ENCODE data around the gene EYA3.

The EYA3 gene, protein sequence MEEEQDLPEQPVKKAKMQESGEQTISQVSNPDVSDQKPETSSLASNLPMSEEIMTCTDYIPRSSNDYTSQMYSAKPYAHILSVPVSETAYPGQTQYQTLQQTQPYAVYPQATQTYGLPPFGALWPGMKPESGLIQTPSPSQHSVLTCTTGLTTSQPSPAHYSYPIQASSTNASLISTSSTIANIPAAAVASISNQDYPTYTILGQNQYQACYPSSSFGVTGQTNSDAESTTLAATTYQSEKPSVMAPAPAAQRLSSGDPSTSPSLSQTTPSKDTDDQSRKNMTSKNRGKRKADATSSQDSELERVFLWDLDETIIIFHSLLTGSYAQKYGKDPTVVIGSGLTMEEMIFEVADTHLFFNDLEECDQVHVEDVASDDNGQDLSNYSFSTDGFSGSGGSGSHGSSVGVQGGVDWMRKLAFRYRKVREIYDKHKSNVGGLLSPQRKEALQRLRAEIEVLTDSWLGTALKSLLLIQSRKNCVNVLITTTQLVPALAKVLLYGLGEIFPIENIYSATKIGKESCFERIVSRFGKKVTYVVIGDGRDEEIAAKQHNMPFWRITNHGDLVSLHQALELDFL

DNA sequence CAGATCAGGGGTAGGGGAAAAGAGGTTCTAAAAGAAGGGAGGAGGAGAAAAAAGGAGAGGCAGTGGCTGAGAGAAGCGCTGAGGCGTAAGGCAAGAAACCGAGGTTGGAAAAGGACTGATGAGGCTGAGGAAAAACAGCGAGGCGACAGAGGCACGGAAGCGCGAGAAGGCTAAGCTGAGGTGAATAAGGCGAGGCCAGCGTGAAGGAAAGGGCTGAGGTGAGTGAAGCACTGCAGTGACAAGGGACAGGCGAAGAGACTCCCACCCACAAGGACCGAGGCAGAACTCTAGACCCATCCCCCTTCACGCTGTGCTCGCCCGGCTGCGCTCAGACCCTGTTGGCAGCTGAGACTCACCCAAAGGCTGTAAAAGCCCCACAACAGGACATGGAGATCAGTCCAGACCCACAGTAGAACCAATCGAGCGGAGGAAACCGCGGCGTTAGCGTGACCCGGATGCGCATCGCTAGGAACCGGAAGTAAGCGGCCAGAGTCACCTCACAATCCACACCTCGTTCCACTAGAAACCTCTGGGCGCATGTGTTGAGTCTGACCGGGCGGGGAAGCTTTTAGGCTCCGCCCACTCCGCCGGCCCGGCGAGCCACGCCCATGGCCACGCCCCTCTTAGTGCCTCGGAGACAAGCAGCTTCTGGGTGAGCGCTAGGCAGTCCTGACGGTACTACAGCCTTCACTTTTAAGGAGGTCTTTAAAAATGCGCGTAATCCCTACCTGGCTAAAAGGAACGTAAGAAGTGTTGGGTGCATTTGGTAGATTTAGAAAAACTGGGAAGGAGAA is at the start of gene EYA3:
EYA3 (minus strand) TSS at position 443 of the 794 bp plus-strand sequence. CDS start 30,584 bp downstream, outside the sequence.
- DNase-seq = peak; percentile 100

GRCh38 chr1:28136922-28137613 is 48.7 kb upstream of the EYA3 start:
- DNase-seq = no peak

- no peak for DNase-seq
Measured at GRCh38 chr1:28136169-28136921, 47.9 kb upstream of the EYA3 start.

GRCh38 chr1:28135371-28136168 is 47.2 kb upstream of the EYA3 start:
- no peak for DNase-seq

DNA sequence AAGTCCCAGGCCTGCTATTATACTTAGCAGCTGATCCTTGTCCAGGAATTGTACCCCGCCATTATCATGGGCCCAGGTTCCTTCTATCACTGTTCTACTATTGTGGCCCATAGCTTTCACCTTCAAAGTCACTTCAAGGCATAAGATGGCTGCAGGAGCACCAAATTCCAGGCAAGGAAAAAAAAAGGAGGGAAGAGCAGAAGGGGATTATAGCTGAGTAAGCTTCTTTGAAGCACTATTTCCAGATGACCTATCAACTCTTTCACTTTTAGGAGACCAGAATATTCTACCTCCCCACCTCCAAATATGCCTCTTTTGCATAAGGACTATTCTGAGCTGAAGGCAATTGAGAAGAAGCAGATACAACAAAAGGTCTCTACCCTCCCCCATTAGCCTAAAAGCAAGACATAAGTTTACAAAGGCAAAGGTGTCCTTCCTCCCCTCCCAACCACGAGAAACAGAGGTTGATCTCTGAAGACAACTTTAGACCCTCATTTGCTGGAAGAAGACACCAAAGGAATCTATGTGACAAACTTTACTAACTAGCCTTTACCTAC is 46.3 kb upstream of the EYA3 start:
- DNase-seq = no peak

GRCh38 chr1:28132171-28133167 is 44.1 kb upstream of the EYA3 start:
- no peak for DNase-seq

GRCh38 chr1:28130901-28131300 is 42.5 kb upstream of the EYA3 start:
- DNase-seq = no peak

GRCh38 chr1:28129150-28129549 is 40.7 kb upstream of the EYA3 start:
- DNase-seq = no peak

DNA sequence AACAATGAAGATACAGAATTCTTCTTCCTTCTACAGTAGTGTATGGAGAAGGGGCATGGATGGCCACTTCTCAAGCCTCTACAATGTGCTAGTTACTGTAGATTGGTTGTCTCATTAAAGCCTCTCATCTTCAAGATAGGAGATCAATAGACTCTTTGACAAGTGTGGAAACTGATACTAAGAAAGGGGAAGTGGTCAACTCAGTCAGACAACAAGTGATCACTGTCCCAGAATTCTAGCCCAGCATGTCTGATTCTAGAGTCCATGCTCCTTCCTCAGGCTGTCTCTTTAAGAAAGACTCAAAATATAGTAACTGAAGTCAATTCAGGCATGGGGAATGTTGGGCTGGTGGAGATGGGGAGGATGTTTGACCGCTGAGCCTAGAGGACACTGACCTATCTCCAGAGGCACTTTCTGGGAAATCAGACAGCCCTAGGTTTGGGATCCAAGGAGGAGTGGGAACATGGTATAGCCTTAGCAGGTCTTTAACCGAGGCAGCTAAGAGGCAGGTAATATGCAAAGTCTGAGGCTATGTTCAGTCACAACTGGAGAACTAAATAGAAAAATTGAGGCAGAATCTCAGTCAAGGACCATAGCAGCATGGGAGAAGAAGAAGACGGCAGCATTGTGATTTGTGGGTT is 39.3 kb upstream of the EYA3 start:
- DNase-seq = no peak

GRCh38 chr1:28126783-28127490 is 38.5 kb upstream of the EYA3 start:
- no peak for DNase-seq

DNA sequence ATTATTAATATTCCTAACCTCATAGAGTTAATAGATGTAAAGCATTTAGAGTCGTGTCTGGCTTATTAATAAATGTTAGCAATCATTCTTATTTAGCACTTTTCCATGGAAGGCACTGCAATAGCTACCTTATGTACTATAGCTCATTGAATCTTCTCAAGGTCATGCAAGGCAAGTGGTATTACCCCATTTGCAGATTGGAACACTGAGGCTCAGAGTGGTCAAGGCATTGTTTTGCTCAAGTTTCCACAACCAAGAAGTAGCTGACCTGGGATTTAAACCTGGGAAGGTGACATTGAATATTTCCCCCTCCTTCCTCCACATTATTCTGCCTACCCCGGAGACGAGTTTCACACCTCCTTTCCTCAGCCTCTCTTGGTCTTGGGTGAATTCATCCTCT is 37.8 kb upstream of the EYA3 start:
- DNase-seq = no peak

DNA sequence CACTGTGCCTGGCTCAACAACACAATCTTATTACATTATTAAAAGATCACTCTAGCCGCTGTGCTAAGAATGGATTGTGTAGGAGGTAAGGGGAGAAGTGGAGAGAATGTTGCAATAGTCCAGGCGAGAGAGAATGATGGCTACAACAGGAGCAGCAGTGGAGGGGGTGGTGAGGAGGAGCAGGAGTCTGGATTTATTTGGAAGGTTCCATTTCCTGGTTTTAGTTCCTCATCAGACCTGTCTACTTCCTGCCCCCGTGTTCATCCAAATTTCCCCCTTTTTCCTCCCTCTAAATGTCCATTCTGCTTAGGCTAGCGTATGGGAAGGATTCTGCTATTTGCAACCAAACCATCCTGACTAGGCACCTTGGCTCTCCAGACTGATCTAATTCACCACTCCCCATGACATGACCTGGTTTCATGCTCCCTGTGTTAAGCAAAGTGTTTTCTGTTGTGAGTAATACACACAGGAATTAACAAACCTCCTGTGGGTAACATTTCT is 35.1 kb upstream of the EYA3 start:
- DNase-seq = no peak

GRCh38 chr1:28122183-28122582 is 33.8 kb upstream of the EYA3 start:
- DNase-seq = no peak

DNA sequence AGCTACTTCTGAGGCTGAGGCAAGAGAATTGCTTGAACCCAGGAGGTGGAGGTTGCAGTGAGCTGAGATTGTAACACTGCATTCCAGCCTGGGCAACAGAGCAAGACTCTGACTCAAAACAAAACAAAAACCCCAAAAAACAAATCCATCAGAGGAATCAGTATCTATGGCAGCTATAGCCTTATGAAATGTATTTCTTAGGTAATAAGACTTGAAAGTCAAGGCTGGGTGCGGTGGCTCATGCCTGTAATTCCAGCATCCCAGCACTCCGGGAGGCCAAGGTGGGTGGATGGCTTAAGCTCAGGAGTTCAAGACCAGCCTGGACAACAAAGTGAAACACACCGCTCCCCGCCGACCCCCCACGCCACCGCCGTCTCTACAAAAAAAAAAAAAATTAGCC is 31.1 kb upstream of the EYA3 start:
- DNase-seq = no peak

GRCh38 chr1:28118640-28119307 is 30.4 kb upstream of the EYA3 start:
- DNase-seq = no peak

- DNase-seq = peak; percentile 65 to 68
Measured at GRCh38 chr1:28115267-28115666, 26.9 kb upstream of the EYA3 start.

DNA sequence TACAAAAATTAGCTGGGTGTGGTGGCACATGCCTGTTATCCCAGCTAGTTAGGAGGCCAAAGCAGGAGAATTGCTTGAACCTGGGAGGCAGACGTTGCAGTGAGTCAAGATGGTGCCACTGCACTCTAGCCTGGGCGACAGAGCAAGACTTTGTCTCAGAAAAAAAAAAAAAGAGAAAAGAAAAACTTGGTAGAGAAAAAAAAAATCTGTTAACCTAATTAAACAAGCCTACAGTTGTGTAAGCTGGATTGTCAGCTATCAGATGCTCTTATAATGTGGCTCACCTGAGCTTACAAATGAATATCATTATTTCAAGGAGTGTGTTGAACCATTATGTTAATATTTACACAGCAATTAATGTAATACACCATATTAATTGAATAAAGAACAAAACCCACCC is 26.4 kb upstream of the EYA3 start:
- DNase-seq = no peak

DNA sequence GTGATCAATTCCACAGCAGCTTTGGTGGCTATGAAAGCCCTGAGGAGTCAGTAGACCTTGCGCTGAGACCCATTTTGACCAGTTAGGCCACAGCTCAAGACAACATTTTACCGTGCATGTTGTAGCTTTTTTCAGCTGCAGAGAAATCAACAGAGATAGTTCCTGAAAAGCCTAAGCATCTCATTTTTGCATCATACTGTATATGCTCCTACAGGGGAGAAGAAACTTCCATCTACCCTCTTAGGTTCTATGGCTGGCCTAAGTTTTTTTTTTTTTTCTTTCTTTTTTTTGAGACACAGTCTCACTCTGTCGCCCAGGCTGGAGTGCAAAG is 24.8 kb upstream of the EYA3 start:
- DNase-seq = no peak

Measured in activated T-cell treated with anti-CD3 and anti-CD28 coated beads, Interleukin-2, amount 50 U/mL, for 48 hours (primary cell).